Esophagus muscularis mucosa (tissue), 4 donors: ENCODE measurements around the gene SLPI. TPM values are rescaled to one million over a fixed set of nuclear protein-coding genes. Genes with fewer than 3 reads are reported as not detected.

Experiments used
- DNase-seq: peaks from one replicate; pipeline ENCODE4 v3.0.0-alpha.2; 2017; ENCODE audit errors: extremely low spot score
- H3K27ac ChIP-seq, 4 donors: fragments of 200-600 bp; sonication (generic); replicated peaks in 1 of 4; 1 replicate in 3 of 4; 2 replicates in 1 of 4; pipeline ENCODE4 v1.5.1; 2016 to 2019; ENCODE audit warnings: mild to moderate bottlenecking in 1 of 4
- H3K27me3 ChIP-seq, 4 donors: fragments of 200-600 bp; sonication (generic); one replicate each; pipeline versions ENCODE4 v1.5.1 to v1.6.0; 2016 to 2019
- H3K36me3 ChIP-seq, 4 donors: fragments of 200-600 bp; sonication (generic); one replicate each; pipeline ENCODE4 v1.5.1; 2016 to 2019
- H3K4me1 ChIP-seq, 4 donors: fragments of 200-600 bp; sonication (generic); one replicate each; pipeline ENCODE4 v1.5.1; 2016 to 2019
- H3K4me3 ChIP-seq, 4 donors: fragments of 200-600 bp; sonication (generic); 1 replicate in 2 of 4; 2 replicates in 2 of 4; pipeline ENCODE4 v1.5.1; 2016 to 2019; ENCODE audit warnings: mild to moderate bottlenecking in 4 of 4, moderate library complexity in 1 of 4
- H3K9me3 ChIP-seq, 4 donors: fragments of 200-600 bp; sonication (generic); 1 replicate in 3 of 4; 2 replicates in 1 of 4; pipeline ENCODE4 v1.5.1; 2016 to 2019
- EP300 ChIP-seq: sonication (generic); formaldehyde crosslinking; IDR thresholded peaks from one replicate; pipeline ENCODE4 v1.6.1; 2017; ENCODE audit warnings: antibody characterized with exemption
- POLR2A ChIP-seq: fragments of 450-650 bp; IDR thresholded peaks from one replicate; pipeline ENCODE4 v1.6.1; 2017; ENCODE audit warnings: antibody characterized with exemption, moderate library complexity, mild to moderate bottlenecking, low read depth
- POLR2AphosphoS5 ChIP-seq, 2 donors: sonication (generic); formaldehyde crosslinking; IDR thresholded peaks; one replicate each; pipeline ENCODE4 v1.6.1; 2017; ENCODE audit warnings: antibody characterized with exemption in 2 of 2
- WGBS: methylation state at CpG from one replicate; pipeline ENCODE4 v1.1.5; 2018; 5-methylcytosine and 5-hydroxymethylcytosine counted together
- intact Hi-C: fragments of 100-400 bp; cut with DNase I; formaldehyde crosslinking; loops from one replicate; pipeline ENCODE4 v1.15.1; 2023
- total RNA-seq, 4 donors: library from RNA; depleted of rRNA; stranded (reverse); fragments of >200 nt; gene quantifications; one replicate each; pipeline versions ENCODE4 v1.1.0 to v1.2.1, GENCODE V29; 2016
- TF ChIP-seq, protein P1 (sequence below), 3 experiments: fragments of 200-600 bp in 2 of 3; fragments of 450-650 bp in 1 of 3; sonication (generic) in 2 of 3; IDR thresholded peaks; one replicate each; pipeline ENCODE4 v1.5.1; 2017 to 2019; ENCODE audit warnings: antibody characterized with exemption in 3 of 3, mild to moderate bottlenecking in 2 of 3, moderate library complexity in 1 of 3

The SLPI gene
- total RNA-seq, 4 donors from 2014 or later = 27.8 to 109 (median 66.4) TPM

DNA sequence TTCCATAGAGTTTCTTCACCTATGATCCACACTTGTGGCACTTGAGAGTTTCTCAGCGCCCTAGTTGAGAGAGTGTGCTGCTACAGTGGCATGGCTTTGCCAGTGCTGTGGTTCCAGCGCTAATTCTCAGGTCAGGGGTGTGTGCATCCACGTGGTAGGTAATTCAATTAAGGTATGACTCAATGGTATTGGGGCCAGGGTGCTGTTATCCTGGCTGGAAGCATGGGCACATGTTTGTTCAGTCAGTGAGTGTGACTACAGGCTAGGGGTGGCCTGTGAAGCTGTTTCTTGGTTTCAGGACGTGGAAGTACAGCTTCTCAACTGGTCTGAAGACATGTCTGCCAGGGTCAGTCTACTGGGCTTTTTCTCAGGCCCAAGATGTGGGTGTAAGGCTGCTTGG is 36.2 kb downstream of the SLPI start:
- no peak overlapping the region for H3K4me3 ChIP-seq
- H3K36me3 ChIP-seq = no peaks in the 10 kb centered on the region
- H3K9me3 ChIP-seq = no peaks in the 10 kb centered on the region
- peaks cover 0 to 14% (median 0%) of the 10 kb centered on the region in 4 donors for H3K27me3 ChIP-seq
- no peak overlapping the region for H3K27ac ChIP-seq
- no peak for DNase-seq
- intact Hi-C loops = no loop called here
- 64% methylated on average over 4 of the region's 4 CpGs for WGBS
- TF ChIP-seq POLR2AphosphoS5 (IDR thresholded peaks at IDR 0.05) (no peak), EP300 (no peak), POLR2A (no peak)
- TF ChIP-seq, protein P1, sequence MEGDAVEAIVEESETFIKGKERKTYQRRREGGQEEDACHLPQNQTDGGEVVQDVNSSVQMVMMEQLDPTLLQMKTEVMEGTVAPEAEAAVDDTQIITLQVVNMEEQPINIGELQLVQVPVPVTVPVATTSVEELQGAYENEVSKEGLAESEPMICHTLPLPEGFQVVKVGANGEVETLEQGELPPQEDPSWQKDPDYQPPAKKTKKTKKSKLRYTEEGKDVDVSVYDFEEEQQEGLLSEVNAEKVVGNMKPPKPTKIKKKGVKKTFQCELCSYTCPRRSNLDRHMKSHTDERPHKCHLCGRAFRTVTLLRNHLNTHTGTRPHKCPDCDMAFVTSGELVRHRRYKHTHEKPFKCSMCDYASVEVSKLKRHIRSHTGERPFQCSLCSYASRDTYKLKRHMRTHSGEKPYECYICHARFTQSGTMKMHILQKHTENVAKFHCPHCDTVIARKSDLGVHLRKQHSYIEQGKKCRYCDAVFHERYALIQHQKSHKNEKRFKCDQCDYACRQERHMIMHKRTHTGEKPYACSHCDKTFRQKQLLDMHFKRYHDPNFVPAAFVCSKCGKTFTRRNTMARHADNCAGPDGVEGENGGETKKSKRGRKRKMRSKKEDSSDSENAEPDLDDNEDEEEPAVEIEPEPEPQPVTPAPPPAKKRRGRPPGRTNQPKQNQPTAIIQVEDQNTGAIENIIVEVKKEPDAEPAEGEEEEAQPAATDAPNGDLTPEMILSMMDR (IDR thresholded peaks at IDR 0.05) = no peak
- H3K4me1 ChIP-seq = no peaks in the 10 kb centered on the region

DNA sequence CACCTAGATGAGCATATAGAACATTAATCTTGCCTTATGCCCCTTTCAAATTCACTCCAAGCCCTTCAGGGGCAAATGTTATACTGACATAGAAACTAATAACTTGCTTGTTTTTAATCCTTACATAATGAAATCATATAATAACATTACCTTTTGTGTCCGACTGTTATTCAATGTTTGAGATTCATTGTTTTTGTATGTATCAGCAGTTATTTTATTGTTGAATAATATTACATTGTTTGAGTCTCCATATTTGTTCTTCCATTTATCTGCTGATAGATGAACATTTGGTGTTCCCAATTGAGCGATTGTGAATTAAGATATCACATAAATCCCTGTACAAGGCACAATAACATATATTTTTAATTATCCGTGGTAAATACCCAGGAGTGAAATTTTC is 41.5 kb downstream of the SLPI start:
- intact Hi-C loops = no loop called here
- WGBS = 82% methylated on average over 3 of the region's 3 CpGs
- no peak overlapping the region for H3K4me3 ChIP-seq
- H3K9me3 ChIP-seq = no peaks in the 10 kb centered on the region
- no peak overlapping the region for H3K27ac ChIP-seq
- H3K4me1 ChIP-seq = no peaks in the 10 kb centered on the region
- TF ChIP-seq, protein P1 (IDR thresholded peaks at IDR 0.05) = no peak
- TF ChIP-seq POLR2AphosphoS5 (IDR thresholded peaks at IDR 0.05) (no peak), POLR2A (no peak), EP300 (no peak)
- H3K36me3 ChIP-seq = no peaks in the 10 kb centered on the region
- no peak for DNase-seq
- H3K27me3 ChIP-seq = peaks cover 0 to 3% (median 0%) of the 10 kb centered on the region in 4 donors

DNA sequence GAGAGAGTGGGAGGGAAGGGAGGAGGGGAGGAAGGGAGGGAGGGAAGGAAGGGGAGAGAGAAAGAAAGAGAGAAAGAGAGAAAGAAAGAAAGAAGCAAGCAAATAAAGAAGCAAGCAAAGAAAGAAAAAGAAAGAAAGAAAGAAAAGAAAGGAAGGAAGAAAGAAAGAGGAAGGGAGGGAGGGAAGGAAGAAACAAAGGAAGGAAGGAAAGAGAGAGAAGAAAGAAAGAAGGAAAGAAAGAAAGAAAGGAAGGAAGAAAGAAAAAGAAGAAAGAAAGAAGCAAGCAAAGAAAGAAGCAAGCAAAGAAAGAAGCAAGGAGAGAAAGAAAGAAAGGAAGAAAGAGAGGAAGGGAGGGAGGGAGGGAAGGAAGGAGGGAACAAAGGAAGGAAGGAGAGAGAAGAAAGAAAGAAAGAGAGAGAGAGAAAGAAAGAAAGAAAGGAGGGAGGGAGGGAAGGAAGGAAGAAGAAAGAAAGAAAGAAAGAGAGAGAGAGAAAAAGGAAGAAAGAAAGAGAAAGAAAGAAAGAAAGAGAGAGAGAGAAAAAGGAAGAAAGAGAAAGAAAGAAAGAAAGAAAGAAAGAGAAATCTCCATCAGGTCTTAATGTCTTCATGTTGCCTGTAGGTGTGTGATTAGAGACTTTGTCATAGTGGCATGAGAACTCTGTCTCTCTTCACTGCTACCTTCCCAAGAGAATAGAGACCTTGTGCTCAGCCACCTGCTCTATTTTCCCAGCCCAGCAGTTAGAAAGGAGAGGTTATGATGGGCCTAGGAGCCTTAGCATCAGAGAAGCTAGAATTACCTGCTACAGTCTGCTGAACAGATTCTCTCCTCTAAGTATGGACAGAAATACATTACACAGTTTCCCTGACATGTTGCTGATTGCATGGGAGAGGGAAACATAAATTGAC is 42.5 kb downstream of the SLPI start:
- H3K27me3 ChIP-seq = peaks cover 0 to 11% (median 0%) of the 10 kb centered on the region in 4 donors
- DNase-seq = no peak
- H3K27ac ChIP-seq = no peak overlapping the region
- H3K36me3 ChIP-seq = no peaks in the 10 kb centered on the region
- no peak overlapping the region for H3K4me3 ChIP-seq
- H3K4me1 ChIP-seq = no peaks in the 10 kb centered on the region
- H3K9me3 ChIP-seq = no peaks in the 10 kb centered on the region
- TF ChIP-seq, protein P1 (IDR thresholded peaks at IDR 0.05) = no peak
- TF ChIP-seq EP300 (no peak), POLR2A (no peak), POLR2AphosphoS5 (IDR thresholded peaks at IDR 0.05) (no peak)
- intact Hi-C loops = no loop called here

DNA sequence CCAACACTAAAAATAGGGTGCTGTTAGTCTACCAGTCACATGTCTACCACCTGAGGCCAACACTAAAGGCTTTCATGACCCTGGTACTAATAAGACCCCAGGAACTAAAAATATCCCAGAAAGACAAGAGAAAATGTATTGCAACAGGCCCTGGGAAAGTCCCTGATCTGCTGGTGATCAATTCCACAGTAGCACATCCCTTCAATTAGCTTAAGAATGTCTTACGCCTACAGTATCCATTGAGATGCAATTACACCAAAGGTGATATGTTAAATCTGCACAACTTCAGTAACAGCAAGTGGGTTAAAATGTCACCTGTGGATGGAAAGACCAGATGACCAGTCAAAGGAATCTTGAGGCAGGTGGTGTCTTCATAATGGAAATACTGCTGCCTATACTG is 44.4 kb downstream of the SLPI start:
- Histone ChIP-seq H3K9me3 (no peaks in the 10 kb centered on the region), H3K36me3 (no peaks in the 10 kb centered on the region), H3K27me3 (peaks cover 0 to 13% (median 0%) of the 10 kb centered on the region in 4 donors), H3K27ac (no peak overlapping the region), H3K4me3 (no peak overlapping the region), H3K4me1 (no peaks in the 10 kb centered on the region)
- 100% methylated on average over 1 of the region's 1 CpG for WGBS
- TF ChIP-seq POLR2A (no peak), POLR2AphosphoS5 (IDR thresholded peaks at IDR 0.05) (no peak), EP300 (no peak)
- TF ChIP-seq, protein P1 (IDR thresholded peaks at IDR 0.05) = no peak
- no peak for DNase-seq
- intact Hi-C loops = no loop called here
